Bronchial epithelial cell (primary cell): ENCODE measurements around the gene ZBTB42. TPM values are rescaled to one million over a fixed set of nuclear protein-coding genes. Genes with fewer than 3 reads are reported as not detected.
"Not testable (repeated sequence)": the region's sequence is repeated elsewhere in the genome, so short reads cannot be mapped to it uniquely, and the experiment has no call there.

Source experiments
- DNase-seq: peaks from one replicate; pipeline ENCODE4 v3.0.0-alpha.2; 2010; ENCODE audit warnings: low read depth
- FAIRE-seq: peaks from 2 replicates; lab custom pipeline; 2011; peaks lifted over from hg19 to GRCh38; lab: Jason Lieb, UNC
- H3K27me3 ChIP-seq: 2 replicates; pipeline ENCODE4 v1.5.1; 2011; ENCODE audit warnings: low read length; ENCODE audit not compliant: control insufficient read depth, insufficient read depth
- H3K36me3 ChIP-seq: 2 replicates; pipeline ENCODE4 v1.5.1; 2011; ENCODE audit warnings: low read length; ENCODE audit not compliant: control insufficient read depth, insufficient read depth
- H3K4me3 ChIP-seq: 2 replicates; pipeline ENCODE4 v1.5.1; 2011; ENCODE audit warnings: mild to moderate bottlenecking, low read depth, low read length, control low read depth
- total RNA-seq: library from RNA; depleted of rRNA; stranded (reverse); fragments of >200 nt; gene quantifications from 2 replicates; pipeline ENCODE4 v1.2.1, GENCODE V29; 2014
- TF ChIP-seq, protein P1 (sequence below): IDR thresholded peaks from 2 replicates; pipeline ENCODE4 v1.5.1; 2011; ENCODE audit warnings: mild to moderate bottlenecking, moderate library complexity, low read length, control low read depth, inconsistent platforms; ENCODE audit not compliant: insufficient read depth, severe bottlenecking

The ZBTB42 gene
- total RNA-seq, 1 donor from 2014 or later: 5.3 TPM

DNA sequence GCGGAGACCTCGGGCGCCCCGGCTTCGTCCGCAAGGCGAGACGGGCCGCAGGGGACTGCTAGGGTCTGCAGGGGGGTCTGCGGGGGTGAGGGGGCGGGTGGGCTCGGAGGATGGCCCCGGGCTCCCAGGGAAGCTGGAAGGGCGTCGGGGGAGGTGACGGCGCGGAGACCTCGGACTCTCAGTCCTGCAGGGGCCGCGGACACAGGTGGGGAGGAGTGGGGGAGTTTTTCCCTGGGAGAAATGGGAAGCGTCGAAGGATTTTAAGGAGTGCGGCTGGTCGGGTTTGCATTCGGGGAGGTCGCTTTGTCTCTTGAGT, 25.9 kb downstream of the ZBTB42 start:
- TF ChIP-seq, protein P1, sequence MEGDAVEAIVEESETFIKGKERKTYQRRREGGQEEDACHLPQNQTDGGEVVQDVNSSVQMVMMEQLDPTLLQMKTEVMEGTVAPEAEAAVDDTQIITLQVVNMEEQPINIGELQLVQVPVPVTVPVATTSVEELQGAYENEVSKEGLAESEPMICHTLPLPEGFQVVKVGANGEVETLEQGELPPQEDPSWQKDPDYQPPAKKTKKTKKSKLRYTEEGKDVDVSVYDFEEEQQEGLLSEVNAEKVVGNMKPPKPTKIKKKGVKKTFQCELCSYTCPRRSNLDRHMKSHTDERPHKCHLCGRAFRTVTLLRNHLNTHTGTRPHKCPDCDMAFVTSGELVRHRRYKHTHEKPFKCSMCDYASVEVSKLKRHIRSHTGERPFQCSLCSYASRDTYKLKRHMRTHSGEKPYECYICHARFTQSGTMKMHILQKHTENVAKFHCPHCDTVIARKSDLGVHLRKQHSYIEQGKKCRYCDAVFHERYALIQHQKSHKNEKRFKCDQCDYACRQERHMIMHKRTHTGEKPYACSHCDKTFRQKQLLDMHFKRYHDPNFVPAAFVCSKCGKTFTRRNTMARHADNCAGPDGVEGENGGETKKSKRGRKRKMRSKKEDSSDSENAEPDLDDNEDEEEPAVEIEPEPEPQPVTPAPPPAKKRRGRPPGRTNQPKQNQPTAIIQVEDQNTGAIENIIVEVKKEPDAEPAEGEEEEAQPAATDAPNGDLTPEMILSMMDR: no peak
- H3K27me3 ChIP-seq: no peaks in the 10 kb centered on the region
- peak overlapping the region; percentile 36 for H3K4me3 ChIP-seq
- FAIRE-seq (no peak), DNase-seq (no peak)
- H3K36me3 ChIP-seq: no peaks in the 10 kb centered on the region

DNA sequence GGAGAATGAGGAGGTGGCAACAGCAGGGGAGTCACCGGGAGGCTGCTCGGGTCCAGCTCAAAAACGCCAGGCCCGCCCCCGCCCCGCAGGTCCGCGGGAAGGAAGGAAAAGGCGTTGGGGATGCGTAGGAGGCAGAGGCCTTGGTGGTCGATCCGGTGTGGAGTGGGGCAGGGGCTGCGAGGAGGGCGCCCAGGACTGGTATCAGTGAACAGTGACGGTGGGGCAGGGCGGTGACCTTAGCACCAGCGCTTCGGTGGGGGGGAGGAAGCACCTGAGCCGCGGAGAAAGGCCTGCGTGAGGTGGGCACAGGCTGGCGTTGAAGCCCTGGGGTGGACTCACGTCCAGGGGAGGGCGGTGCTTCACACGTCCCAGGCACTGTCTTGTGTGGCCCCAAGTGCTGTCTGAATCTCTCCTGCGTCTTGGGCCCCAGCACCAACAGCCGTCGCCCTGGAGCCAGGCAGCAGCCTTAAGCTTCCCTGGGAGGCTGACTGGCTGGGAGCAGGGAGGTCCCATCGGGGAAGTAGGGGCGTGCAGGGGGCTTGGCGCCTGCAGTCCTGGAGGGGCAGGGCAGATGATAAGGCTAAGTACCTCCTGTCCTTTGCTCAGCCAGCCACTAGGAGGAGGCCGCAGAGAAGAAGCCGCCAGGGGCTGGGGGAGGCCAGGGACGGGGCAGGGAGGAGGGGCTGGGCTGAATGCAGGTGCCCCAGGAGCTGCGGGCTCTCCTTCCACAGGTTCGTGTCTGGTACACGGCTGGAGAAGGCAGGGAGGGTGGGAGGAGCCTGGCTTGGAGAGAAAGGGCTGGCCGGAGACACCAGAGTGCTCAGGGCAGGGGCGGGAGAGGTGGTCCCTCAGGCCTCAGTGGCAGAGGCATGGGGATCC, 26.5 kb downstream of the ZBTB42 start:
- Histone ChIP-seq H3K27me3 (no peaks in the 10 kb centered on the region), H3K4me3 (peak overlapping the region; percentile 36), H3K36me3 (no peaks in the 10 kb centered on the region)
- TF ChIP-seq, protein P1: peak; percentile 59
- DNase-seq: no peak
- FAIRE-seq: no peak

DNA sequence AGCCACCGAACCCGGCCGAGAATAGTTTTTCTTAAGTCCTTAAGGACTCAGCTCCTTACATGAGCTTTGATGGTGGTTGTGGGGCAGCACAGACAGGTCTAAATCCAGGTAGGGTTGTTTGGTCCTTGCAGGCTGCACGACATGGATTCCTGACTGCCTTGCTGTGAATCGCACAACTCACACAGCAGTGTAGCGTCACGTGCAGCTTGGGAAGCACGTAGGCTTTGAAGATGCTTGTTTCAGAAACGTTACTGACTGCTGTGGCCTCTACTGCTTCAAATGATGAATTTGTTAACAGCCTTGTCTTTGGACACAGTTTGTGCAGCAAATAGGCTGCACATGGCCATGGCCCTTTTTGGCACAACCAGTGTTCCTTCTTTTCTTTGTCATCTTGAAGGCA, 29.9 kb downstream of the ZBTB42 start:
- H3K36me3 ChIP-seq: no peaks in the 10 kb centered on the region
- FAIRE-seq (no peak), DNase-seq (no peak)
- TF ChIP-seq, protein P1: no peak
- H3K27me3 ChIP-seq: no peaks in the 10 kb centered on the region
- no peak overlapping the region for H3K4me3 ChIP-seq

DNA sequence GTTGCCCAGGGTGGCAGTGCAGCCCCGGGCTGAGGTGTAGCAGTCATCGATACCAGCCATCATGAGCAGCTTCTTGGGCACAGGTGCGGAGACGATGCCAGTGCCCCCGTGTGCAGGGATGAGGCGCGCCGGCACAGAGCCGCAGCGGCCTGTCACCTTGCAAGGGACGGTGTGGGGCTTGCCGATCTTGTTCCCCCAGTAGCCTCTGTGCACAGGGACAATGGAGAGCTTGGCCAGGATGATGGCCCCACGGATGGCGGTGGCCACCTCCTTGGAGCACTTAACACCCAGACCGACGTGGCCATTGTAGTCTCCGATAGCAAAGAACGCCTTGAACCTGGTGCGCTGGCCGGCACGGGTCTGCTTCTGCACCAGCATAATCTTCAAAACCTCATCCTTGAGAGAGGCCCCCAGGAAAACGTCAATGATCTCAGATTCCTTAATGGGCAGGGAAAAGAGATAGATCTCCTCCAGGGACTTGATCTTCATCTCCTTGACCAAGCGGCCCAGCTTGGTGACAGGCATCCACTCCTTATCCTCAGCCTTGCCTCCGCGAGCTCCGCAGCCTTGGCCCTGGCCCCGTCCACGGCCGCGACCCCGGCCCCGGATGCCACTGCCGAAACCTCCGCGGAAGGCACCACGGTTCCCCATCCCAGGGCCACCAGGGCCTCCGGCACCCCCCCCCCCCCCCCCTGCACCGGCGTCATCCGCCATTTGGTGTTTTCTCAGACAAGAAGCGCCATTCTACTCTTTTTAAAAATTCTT, 35.5 kb downstream of the ZBTB42 start:
- not testable (repeated sequence) for H3K4me3 ChIP-seq, FAIRE-seq, DNase-seq, H3K36me3 ChIP-seq, H3K27me3 ChIP-seq

- TF ChIP-seq, protein P1: no peak
- DNase-seq: no peak
- Histone ChIP-seq H3K27me3 (peaks cover 17% of the 10 kb centered on the region), H3K4me3 (no peak overlapping the region), H3K36me3 (no peaks in the 10 kb centered on the region)
- no peak for FAIRE-seq
These were observed 40.8 kb downstream of the ZBTB42 start for GRCh38 chr14:104841730-104842129.

DNA sequence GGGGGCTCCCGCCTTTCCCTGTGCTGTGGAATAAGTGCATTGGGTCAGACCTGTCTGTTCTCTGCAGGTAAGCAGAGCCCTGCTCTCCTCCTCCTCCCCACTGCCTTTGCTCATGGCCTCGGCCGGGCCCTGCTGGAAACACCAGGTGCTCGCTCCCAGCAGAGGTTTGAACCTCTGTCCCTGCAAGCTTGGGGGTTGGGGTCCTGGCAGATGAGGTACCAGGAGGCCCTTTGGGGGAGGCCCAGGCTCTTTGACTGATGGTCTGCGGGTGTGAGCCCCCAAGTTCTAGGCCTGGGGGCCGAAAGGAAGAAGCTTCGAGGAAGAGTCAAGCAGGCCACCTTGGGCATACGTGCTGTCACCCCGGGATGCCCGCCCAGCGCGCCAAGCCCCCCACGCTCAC, 42.1 kb downstream of the ZBTB42 start:
- TF ChIP-seq, protein P1: no peak
- Histone ChIP-seq H3K4me3 (no peak overlapping the region), H3K36me3 (no peaks in the 10 kb centered on the region), H3K27me3 (peaks cover 17% of the 10 kb centered on the region)
- DNase-seq (no peak), FAIRE-seq (no peak)
